ENCODE data around the gene LYSMD4.

LYSMD4 gene

DNA sequence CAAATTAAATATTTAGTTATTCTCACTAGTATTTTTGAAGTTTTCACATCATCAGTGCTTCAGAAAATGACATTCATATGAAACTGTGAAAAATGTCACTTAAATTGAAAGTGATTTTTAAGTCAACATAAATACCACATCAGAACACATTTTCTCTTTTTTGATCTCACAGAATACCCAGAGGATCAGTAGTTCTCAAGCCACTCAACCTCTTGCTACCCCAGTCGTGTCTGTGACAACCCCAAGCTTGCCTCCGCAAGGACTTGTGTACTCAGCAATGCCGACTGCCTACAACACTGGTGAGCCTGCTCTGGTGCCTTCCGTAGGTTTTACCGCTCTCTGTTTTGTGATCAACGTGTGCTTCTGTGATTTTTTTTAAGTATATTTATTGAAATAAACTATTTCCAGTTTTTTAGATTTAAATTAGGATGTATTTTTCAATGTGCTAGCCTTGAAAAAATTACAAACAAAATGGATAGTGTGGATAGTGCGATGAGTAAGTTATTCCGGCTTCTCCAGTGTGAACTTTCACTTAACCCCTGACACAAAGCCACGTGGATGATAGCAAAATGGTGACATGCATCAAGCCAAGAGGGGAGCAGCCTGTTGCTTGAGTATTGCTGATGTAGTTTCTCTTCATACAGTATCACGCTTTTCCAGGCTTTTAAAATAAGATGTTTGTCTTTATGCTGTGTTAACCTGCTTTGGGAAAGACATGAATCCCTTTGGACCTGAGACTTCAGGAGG, 26.5 kb downstream of the LYSMD4 start:
- DNase-seq (ENCODE audit: low read depth in 2 of 2) = no peak

DNA sequence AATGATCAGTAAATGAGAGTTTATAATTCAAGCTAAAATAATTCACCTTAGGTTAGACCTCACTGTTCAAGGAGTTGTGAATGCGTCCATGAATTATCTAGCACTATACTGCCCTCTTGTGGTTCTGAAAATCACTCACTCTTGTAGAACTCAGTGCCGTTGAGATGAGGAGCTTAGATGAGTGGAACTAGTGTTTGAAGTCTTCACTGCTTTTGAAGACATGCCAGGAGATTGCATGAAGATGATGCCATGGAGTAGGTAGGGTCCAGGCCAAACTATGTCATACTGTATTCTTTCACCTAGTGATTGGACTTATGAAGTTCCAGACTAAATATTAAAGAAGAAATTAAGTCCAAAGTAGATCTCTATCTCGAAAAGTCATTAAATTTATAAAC, 28.8 kb downstream of the LYSMD4 start:
- DNase-seq (ENCODE audit: low read depth in 2 of 2) = no peak

DNA sequence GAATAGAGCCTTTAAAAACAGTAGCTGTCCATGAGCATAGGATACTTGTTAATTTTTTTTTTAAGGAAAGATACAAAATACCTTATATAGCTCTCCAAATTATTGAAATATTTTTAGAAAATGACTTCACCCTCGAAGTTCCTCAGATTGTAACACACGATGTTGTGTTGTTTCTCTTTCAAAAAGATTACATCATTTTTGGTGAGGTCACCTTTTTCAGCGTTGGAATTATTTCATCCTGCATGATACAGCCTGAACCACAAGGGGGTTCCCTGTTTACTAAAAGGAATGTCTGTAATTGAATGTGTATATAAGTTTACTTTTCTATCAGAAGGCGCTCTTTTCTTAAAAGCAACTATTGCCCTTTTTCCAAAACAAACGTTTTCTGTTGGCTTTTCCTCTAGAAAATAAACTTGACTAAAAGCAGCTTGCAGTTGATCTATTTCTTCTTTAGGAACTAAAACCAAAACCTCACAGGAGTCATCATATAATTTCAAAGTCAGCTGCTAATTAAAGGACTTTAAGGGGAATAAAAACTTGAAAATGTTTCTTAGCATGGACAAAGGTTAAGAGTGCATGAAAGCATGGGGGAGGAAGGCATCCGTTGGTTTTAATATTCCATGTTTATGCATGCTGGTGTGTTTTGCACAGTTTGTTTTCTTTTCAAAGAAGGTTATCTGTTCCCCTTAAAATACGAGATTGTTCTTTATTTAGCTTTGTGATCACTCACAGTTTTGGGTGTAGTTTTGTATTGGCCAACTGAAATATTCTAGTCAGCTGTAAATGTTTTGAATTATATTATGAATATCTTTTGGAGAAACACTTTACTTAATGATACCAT, 29.4 kb downstream of the LYSMD4 start:
- DNase-seq (ENCODE audit: low read depth in 2 of 2) = no peak

DNA sequence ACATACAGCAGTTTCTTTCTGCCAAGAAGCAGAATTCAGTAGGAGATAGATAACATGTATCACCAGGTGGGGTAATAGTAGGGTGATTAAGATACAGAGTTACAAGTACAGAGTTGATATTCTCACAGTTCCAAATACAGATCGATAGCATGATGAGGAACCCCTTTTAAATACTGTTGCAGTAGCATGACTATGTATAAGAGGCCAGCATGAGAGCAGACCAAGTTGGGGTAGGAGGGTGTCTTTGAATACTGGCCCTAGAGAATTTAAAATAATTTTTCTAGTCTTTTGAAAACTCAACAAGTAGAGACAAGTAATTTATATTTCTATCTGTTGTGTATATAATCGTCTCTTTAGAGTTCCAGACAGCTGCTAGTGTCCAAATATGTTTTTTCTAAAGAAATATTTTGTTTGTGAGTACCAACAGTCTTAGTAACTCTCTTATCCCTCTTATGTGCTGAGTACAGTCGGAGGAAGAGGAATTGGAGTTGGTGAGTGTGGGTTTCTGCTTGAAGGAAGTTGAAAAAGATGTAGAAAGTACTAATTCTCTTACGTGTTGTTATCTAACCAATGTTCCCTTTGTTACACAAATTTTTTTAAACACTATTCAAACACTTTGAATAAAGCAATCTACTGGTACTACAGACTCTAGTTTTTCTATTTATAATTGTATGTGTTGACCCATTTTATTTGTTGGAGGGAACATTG, 30.2 kb downstream of the LYSMD4 start:
- DNase-seq (ENCODE audit: low read depth in 2 of 2) = no peak

DNA sequence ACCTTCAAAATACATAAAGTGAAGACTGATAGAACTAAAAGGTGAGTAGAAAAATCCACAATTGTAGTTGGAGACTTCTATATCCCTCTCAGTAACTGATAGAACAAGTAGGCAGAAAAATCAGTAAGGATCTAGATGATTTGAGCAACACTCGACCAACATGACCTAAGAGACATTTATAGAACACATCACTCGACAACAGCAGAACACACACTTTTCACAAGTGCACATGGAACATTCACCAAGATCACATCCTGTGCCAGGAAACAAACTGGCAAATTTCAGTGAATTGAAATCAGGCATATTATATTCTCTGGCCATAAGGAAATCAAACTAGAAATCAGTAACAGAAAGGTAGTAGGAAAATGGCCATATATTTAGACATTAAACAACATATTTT, 37.1 kb downstream of the LYSMD4 start:
- no peak for DNase-seq (ENCODE audit: low read depth in 2 of 2)

DNA sequence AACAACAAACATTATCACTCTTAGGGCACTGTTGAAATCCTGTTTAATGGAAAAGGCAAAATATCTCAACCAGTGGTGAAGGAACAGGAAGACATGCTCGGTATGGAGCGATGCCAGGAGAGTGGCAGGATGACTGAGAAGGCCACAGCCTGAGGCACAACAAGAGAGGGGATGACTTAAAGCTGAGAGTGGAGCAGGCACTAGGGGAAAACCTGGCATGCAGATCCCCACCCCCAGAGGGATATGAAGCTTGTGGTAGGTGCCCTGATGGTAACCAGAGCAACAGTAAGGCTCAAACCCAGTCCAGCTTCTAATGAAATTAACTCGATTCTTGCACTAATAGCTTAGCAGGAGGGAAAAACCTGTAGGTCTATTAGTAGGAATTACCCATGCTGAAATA, 40.4 kb downstream of the LYSMD4 start:
- no peak for DNase-seq (ENCODE audit: low read depth in 2 of 2)

DNA sequence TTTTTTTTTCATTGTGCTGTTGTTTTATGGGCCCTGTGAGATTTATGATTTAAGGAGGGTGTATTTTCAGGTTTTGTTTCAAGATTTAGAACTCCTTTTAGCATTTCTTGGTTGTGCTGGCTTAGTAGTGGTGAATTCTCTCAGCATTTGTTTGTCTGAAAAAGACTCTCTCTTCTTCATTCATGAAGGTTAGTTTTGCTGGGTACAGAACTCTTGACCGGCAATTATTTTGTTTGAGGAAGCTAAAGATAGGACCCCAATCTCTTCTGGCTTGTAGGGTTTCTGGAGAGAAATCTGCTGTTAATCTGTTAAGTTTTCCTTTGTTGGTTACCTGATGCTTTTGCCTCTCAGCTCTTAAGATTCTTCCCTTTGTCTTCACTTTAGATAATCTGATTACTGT, 46.9 kb downstream of the LYSMD4 start:
- DNase-seq (ENCODE audit: low read depth in 2 of 2) = no peak

DNA sequence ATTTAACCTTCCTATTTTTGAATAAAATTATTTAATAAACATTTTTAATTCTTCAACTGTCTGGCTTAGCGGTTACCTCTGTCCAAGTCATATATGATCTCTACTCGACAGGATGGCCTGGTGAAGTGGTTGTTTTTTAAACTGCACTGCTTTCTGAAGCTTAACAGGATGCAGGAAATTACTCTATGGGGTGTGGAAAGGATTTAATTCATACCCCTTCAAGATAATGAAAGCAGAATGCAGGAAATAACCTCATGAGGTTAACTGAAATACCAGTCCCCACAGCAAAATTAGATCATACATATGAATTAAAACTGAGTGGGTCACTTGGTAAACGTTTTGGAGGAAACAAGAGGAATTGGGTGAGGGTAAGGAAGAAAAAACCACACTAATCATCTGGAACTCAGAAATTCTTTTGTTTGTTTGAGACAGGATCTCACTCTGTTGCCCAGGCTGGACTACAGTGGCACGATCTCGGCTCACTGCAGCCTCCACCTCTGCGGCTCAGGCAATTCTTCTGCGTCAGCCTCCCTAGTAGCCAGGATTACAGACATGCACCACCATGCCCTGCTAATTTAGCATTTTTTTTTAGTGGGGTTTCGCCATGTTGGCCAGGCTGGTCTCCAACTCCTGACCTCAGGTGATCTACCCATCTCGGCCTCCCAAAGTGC, 50.1 kb downstream of the LYSMD4 start:
- DNase-seq (ENCODE audit: low read depth in 2 of 2) = no peak

DNA sequence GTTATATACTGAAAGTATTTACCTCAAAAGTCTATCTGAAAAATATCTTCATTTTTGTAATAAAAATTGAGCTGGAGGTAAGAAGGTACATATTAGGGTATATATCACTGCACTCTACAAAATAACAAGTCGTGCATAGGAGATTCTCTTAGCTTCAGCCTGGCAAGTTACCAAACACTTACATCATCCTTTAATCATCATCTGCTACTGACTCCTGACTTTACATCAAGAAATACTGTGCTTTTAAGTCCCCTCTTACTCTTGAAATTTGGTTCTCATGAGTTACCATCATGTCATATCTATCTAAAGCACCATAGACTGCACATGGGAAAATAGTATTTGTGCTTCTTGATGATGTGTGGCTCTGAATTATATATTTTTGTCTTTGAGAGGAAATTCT, 50.8 kb downstream of the LYSMD4 start:
- no peak for DNase-seq (ENCODE audit: low read depth in 2 of 2)

DNA sequence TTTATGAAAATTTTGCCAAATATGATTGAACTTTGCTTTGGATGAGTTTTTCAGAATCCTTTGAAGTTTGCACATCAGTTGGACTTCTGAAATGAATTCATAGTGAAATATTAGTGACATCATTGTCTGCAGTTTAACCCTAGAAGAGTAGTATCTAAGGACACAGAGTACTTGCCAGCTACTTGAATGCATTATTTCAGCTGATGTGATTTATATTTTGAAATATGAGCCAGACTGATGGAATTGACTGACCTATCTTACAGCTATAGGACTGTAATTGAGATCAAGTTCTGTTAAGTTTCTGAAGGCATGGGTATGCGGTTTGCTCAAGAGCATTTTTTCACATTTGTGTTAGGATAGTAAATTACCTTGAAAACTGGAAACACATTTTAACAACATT, 51.2 kb downstream of the LYSMD4 start:
- DNase-seq (ENCODE audit: low read depth in 2 of 2) = no peak

DNA sequence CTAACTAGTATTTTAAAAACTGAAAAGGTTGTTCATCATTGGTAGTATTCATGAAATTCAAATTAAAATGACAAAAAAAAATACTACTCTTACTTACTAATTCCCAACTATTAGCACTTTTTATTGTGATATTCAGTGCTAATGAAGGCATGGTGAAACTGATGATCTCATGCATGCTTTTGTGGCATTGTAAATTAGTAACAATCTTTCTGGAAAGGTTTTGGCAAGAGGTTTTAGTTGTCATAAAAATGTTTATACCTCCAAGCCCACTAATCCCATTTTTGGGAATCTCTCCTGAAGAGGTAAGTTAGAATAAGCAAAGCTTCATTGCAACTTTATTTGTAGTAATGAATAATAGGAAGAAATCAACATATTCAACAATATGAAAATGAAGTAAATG, 53.0 kb downstream of the LYSMD4 start:
- no peak for DNase-seq (ENCODE audit: low read depth in 2 of 2)

DNA sequence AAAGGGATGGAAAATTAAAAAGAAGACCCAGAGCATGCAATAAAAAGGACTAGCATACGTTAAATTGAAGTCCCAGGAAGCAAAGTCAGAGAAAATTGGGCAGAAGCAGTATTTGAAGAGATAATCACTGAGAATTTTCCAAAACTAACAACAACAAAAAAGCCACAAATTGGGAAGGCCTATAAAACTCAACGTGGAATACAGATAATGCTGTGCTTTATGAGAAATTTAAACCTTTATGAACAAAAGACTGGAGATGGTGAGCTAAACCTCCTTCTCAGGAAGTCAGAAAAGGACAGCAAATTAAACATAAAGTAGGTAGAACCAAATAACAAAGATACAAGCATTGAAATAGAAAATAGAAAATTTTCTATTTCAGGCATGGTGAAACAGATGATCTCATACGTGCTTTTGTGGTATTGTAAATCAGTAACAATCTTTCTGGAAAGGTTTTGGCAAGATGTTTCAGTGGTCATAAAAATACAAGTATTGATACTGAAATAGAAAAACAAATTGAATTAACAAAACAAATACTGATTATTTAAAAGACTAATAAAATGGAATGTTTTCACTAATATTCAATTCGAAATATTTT, 55.6 kb downstream of the LYSMD4 start:
- DNase-seq (ENCODE audit: low read depth in 2 of 2) = no peak

Measured in stimulated activated CD8-positive, alpha-beta memory T cell treated with anti-CD3 and anti-CD28 coated beads, Interleukin-7, amount 100 ng/mL, for 4 hours (primary cell).